Measurements from ENCODE around the gene CUBN.
"Not testable (repeated sequence)": the region's sequence is repeated elsewhere in the genome, so short reads cannot be mapped to it uniquely, and the experiment has no call there.

Gene CUBN

GRCh38 chr10:17037910-17038309, 91.7 kb downstream of the CUBN start:
- no peak for DNase-seq (ENCODE audit: low spot score)

GRCh38 chr10:17035446-17035845, 94.2 kb downstream of the CUBN start:
- DNase-seq (ENCODE audit: low spot score) = no peak

- peak; percentile 25 for DNase-seq (ENCODE audit: low spot score)
These were observed 95.9 kb downstream of the CUBN start for GRCh38 chr10:17033529-17034260.

GRCh38 chr10:17031637-17032635, 97.7 kb downstream of the CUBN start:
- DNase-seq (ENCODE audit: low spot score) = no peak

- DNase-seq (ENCODE audit: low spot score) = peak; percentile 93
These were observed 99.9 kb downstream of the CUBN start for GRCh38 chr10:17029581-17030271.

- no peak for DNase-seq (ENCODE audit: low spot score)
These were observed 100.4 kb downstream of the CUBN start for GRCh38 chr10:17029239-17029580.

- peak; percentile 27 for DNase-seq (ENCODE audit: low spot score)
These were observed 100.8 kb downstream of the CUBN start for GRCh38 chr10:17028798-17029197.

GRCh38 chr10:17026686-17027485, 102.7 kb downstream of the CUBN start:
- DNase-seq (ENCODE audit: low spot score) = peak; percentile 94

- DNase-seq (ENCODE audit: low spot score) = peak; percentile 92
These were observed 103.9 kb downstream of the CUBN start for GRCh38 chr10:17025444-17026295.

- DNase-seq (ENCODE audit: low spot score) = peak; percentile 9
These were observed 105.2 kb downstream of the CUBN start for GRCh38 chr10:17024461-17024860.

- peak; percentile 97 for DNase-seq (ENCODE audit: low spot score)
These were observed 106.0 kb downstream of the CUBN start for GRCh38 chr10:17023386-17024298.

- DNase-seq (ENCODE audit: low spot score) = no peak
These were observed 106.7 kb downstream of the CUBN start for GRCh38 chr10:17022896-17023295.

- DNase-seq (ENCODE audit: low spot score) = no peak
These were observed 107.2 kb downstream of the CUBN start for GRCh38 chr10:17022466-17022825.

GRCh38 chr10:17021656-17022465, 107.8 kb downstream of the CUBN start:
- DNase-seq (ENCODE audit: low spot score) = no peak

GRCh38 chr10:17019696-17020095, 109.9 kb downstream of the CUBN start:
- no peak for DNase-seq (ENCODE audit: low spot score)

- not testable (repeated sequence) for DNase-seq (ENCODE audit: low spot score)
These were observed 116.3 kb downstream of the CUBN start for GRCh38 chr10:17013131-17013983.

- not testable (repeated sequence) for DNase-seq (ENCODE audit: low spot score)
These were observed 116.9 kb downstream of the CUBN start for GRCh38 chr10:17012731-17013130.

Measured in CD4-positive, alpha-beta T cell treated with Interleukin-2 at 100 ng/mL for 4 hours (primary cell).